ENCODE data around the gene PITX3.

PITX3 gene

DNA sequence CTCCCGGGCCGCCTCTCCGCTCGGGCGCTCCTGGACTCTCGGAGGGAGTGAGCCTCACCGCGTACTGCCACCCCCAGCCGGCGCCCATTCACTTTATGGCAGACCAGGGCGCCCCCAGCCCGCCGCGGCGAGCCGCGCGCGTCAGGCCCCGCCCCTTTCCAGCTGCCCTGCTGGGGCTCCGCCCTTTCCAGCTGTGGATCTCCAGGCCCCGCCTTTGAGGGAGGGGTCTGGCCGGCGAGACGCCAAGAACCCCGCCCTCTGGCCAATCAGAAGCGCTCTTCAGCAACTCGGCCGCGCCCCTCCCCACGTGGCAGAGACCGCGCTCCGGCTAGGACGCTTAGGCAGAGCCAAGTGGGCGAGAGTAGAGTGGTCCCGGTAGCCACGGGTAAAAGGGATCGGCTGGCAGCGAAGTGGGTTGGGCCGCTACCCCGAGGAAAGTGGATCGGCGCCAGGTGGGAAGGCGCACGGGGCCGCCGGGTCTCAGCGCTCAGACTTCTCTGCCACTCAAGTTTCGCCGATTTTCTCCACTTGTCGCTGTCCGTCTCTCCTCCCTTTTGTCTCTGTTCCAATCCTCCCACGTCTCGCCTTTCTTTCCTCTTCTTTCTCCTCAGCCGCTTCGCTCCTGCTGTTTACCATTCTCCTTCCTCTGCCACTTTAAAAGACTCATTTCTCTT, at the start of gene PITX3:
Gene PITX3, minus strand, starts transcription at position 69 of the 674 bp plus-strand sequence. CDS start 9,432 bp downstream, outside the sequence.
- DNase-seq (ENCODE audit: low spot score) = peak; percentile 45

DNA sequence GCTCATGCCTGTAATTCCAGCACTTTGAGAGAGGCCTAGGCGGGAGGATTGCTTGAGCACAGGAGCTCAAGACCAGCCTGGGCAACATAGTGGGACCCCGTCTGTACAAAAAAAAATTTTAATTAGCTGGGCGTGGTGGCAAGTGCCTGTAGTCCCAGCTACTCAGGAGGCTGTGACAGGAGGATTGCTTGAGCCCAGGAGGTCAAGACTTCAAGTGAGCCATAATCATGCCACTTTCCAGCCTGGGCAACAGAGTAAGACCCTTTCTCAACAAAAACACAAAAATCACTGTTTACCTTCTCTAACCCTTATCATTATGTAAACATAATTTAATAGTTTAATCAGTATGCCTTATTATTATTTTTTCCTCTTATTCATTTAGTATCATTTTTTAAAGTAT, 48.5 kb upstream of the PITX3 start:
- no peak for DNase-seq (ENCODE audit: low spot score)

GRCh38 chr10:102289356-102289755, 48.0 kb upstream of the PITX3 start:
- no peak for DNase-seq (ENCODE audit: low spot score)

DNA sequence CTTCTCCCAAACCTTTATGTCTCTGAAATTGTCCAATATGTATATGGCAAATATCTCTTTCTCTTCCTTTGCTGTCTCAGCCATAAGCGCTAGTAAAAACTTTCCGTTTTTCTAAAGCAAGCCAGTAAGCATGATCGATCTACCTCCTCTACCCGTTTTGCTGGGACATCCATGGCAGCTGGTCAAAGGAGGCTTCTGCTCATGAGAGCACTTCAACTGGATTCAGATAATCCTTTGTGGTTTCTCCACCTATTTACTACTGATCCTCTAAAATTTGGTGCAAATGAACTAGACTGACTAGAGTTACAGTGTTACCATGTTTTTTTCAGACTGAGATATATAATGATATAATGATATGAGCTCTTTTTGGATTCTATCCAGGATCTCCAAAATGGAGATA, 46.7 kb upstream of the PITX3 start:
- no peak for DNase-seq (ENCODE audit: low spot score)

GRCh38 chr10:102287538-102287937, 46.2 kb upstream of the PITX3 start:
- DNase-seq (ENCODE audit: low spot score) = no peak

GRCh38 chr10:102286216-102286615, 44.9 kb upstream of the PITX3 start:
- DNase-seq (ENCODE audit: low spot score) = no peak

- DNase-seq (ENCODE audit: low spot score) = no peak
Observed at GRCh38 chr10:102285133-102285532, 43.8 kb upstream of the PITX3 start.

DNA sequence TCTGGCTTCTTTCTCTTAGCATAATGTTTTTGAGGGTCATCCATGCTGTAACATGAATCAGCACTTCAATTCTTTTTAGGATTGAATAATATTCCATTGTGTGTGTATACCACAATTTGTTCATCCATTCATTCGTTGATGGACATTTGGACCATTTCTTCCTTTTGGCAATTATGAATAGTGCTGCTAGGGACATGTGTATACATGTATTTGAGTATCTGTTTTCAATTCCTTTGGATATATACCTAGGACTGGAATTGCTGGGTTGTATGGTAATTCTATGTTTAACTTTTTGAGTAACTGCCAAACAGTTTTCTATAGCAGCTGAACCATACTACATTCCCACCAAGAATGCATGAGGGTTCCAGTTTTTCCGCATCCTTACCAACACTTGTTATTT, 43.2 kb upstream of the PITX3 start:
- DNase-seq (ENCODE audit: low spot score) = no peak

DNA sequence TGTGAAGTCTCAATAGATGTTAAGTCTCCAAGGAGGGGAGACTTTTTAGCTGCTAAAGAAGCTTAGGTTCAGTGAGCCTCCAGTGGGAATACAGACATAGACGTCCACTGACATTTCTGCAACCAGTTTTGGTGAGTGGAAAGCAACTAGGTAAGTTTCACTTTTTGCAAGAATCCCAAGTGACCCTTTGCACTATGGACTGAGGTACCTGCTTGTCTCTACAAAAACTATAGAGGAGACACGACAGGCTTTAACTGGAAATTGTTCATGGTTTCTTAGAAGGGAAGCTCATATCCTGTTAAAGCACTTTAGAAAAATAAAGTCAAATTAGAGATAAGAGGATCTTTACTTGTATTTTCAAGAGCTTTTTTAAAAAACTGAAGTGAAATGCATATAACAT, 42.6 kb upstream of the PITX3 start:
- DNase-seq (ENCODE audit: low spot score) = no peak

DNA sequence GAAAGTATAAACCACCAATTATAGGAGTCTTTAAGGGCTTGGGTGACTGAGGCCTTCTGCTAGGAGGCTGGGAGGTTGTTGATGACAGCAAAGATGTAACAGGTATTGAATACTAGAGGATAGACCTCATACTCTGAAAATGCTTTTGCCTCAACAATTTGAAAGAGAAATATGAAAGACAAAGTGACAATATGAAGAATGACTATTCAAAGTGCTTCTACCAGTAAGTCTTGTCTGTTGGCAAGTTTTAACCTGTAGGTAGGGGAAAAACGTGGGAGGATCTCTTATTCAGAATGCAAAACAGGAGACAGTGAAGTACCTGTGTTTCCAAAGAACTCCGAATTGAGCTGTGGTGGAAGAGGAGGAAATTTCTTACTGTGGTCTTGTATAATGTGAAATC, 42.2 kb upstream of the PITX3 start:
- DNase-seq (ENCODE audit: low spot score) = no peak

GRCh38 chr10:102281102-102281487, 39.8 kb upstream of the PITX3 start:
- no peak for DNase-seq (ENCODE audit: low spot score)

DNA sequence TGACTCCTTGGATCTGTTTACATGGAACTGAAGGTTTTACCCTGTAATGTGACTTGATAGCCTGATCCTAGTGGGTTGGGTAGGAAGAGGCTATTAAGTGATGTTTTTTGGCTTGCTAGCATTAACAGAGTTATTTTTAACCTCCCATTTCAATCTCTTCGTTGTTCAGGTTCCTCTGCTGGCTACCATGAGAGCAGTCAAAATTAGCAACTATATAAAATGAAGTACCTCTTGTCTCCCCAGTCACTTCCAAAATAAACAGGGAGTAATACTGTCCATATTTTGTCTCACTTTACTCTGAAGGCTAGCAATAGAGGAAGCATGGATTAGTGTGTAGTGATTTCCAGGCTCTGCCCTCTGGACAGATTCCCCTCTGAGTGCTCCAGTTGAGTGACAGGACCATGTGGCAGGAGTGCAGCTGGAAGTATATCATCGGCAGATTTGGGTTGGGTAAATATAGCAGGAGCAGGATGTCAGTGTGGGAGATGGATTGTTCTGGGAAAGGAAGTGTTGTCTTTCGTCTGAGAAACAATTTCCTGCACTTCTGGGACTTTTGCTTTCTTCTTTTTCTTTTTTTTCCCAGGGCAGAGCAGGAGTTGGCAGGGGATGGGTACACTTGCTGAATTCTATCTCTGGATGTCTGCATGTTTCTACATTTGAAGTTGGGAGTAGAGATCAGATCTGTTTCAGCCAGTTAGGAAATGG, 39.2 kb upstream of the PITX3 start:
- peak; percentile 10 for DNase-seq (ENCODE audit: low spot score)

DNA sequence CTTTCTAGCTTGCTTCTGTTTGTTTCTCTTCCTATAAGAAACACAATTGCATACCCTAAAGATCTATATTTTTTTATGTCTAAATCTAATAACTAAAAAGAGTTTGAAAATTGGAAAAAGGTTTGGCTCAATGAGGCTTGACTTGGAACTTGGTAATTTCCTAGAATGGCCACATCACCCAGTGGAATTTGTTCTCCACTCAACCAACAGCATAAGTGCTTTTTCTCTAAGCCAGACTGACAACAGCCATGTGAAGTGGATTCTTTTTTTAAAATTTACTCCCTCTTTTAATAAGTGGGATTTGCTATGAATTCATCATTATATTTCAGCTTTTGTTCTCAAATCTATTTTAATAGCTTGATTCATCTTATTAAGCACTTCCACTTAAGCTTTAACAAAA, 37.8 kb upstream of the PITX3 start:
- no peak for DNase-seq (ENCODE audit: low spot score)

- no peak for DNase-seq (ENCODE audit: low spot score)
Observed at GRCh38 chr10:102275343-102275742, 34.0 kb upstream of the PITX3 start.

DNA sequence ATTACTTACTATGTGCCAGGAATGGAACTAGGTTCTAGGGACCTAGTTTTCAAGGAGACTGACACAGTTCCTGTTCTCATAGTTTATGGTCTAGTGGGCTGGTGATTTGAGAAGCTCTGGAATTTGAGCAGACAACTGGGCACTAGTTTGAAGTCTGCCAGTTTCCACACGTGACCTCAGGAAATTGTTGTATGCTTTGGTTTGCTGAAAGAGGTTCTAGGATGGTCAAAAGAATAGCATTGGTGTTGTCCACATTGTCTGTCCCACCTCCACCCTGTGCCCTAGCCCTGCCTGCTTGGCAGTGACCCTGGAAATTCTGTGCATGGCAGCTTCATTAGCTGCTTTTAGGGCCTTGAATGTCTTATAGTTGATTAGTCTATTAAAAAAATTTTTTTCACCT, 32.8 kb upstream of the PITX3 start:
- no peak for DNase-seq (ENCODE audit: low spot score)

- DNase-seq (ENCODE audit: low spot score) = no peak
Observed at GRCh38 chr10:102269017-102269416, 27.7 kb upstream of the PITX3 start.

DNA sequence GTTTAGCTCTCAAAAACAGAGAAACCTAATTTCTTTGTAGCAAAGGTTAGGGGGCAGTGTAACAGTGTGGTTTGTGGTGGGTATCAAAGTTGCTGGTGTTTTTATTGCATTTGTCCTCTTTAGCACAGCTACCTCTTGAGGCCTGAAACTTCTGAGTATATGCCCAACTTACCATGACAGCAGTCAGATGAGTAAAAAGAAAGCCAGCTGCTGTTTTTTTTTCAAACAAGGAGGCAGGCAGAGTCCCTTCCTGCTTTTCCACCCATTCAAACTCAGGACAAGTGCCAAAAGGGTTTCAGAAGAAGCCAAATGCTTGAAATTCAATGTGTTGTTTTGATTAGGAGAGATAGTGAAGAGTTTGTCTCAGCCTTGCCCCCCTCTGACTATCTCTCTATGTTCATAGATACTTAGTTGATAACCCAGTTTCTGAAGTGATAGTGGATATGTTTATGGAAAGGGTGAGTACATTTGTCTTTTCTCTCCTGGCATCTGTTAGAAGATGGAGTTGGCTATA, 27.1 kb upstream of the PITX3 start:
- DNase-seq (ENCODE audit: low spot score) = no peak

DNA sequence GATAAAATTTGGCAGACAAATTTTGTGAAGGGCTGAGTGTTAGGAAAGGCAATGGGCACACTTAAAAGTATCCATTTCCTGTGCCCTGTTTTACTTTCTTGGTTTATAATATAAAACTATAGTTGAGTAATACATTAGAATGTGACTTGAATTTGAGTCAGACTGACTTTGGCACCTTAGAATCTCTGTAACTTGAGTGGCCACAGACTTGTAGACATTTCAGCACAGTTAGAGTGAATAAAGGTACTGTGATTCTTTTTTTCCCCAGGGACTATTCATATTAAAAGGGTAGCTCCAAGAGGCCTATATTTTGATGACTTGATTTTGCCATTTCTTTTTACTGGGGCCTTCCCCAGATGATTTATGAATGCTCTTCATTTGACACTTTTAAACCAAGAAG, 26.4 kb upstream of the PITX3 start:
- no peak for DNase-seq (ENCODE audit: low spot score)

- no peak for DNase-seq (ENCODE audit: low spot score)
Observed at GRCh38 chr10:102266670-102267069, 25.4 kb upstream of the PITX3 start.

- DNase-seq (ENCODE audit: low spot score) = no peak
Observed at GRCh38 chr10:102264371-102264770, 23.1 kb upstream of the PITX3 start.

GRCh38 chr10:102262744-102263370, 21.5 kb upstream of the PITX3 start:
- no peak for DNase-seq (ENCODE audit: low spot score)

DNA sequence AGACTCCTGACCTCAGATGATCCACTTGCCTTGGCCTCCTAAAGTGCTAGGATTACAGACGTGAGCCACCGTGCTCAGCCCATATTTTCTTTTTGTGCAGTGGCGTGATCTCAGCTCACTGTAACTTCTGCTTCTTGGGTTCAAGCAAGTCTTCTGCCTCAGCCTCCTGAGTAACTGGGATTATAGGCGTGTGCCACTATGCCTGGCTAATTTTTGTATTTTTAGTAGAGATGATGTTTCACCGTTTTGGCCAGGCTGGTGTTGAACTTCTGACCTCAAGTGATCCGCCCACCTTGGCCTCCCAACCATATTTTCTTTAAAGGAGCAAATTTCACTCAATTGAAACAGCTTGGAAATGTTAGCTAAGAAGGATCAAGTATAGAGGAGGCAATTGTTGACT, 20.5 kb upstream of the PITX3 start:
- DNase-seq (ENCODE audit: low spot score) = no peak

DNA sequence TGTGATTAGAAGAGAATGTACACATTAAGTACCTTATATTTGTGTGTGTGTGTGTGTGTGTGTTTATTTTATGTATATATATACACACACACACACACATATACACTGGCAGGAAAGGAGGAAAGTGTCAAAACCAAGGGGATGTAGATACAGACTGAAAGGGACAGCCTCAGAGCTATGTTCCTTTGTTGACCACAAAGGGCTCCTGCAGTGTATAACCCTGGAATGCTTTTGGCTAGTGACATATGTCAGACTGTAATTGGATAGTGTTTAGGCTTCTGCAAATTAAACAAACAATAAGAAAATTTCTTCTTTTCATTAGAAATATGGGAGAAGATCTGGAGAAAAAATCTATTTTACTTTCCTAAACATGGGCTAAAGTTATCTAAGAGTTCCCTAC, 19.9 kb upstream of the PITX3 start:
- DNase-seq (ENCODE audit: low spot score) = no peak

Data from globus pallidus (tissue), 1 donor.